Stomach smooth muscle (tissue), 2 donors: ENCODE measurements around the gene SLC38A1.
"Not testable (repeated sequence)": the region's sequence is repeated elsewhere in the genome, so short reads cannot be mapped to it uniquely, and the experiment has no call there.

Experiments
- H3K27ac ChIP-seq: one replicate; pipeline ENCODE4 v1.7.0; 2013; ENCODE audit warnings: mild to moderate bottlenecking, low read length, inconsistent platforms
- H3K27me3 ChIP-seq, 2 donors: one replicate each; pipeline ENCODE4 v1.7.0; 2013; ENCODE audit warnings: low read length in 2 of 2; ENCODE audit not compliant: insufficient read depth in 2 of 2, control insufficient read depth in 1 of 2
- H3K36me3 ChIP-seq, 2 donors: one replicate each; pipeline ENCODE4 v1.7.0; 2013; ENCODE audit warnings: low read length in 2 of 2; ENCODE audit not compliant: control insufficient read depth in 2 of 2, insufficient read depth in 2 of 2
- H3K4me1 ChIP-seq: one replicate; pipeline ENCODE4 v1.7.0; 2013; ENCODE audit warnings: low read length; ENCODE audit not compliant: control insufficient read depth, insufficient read depth
- H3K4me3 ChIP-seq, 2 donors: one replicate each; pipeline ENCODE4 v1.7.0; 2013; ENCODE audit warnings: low read length in 2 of 2
- H3K9ac ChIP-seq, 2 donors: one replicate each; pipeline ENCODE4 v1.7.0; 2013; ENCODE audit warnings: low read length in 2 of 2, mild to moderate bottlenecking in 1 of 2
- H3K9me3 ChIP-seq, 2 donors: one replicate each; pipeline ENCODE4 v1.7.0; 2013; ENCODE audit warnings: low read length in 2 of 2; ENCODE audit not compliant: control insufficient read depth in 2 of 2
- donor health status: healthy.
- donor health status: Pancreatic carcinoma.

Gene SLC38A1

DNA sequence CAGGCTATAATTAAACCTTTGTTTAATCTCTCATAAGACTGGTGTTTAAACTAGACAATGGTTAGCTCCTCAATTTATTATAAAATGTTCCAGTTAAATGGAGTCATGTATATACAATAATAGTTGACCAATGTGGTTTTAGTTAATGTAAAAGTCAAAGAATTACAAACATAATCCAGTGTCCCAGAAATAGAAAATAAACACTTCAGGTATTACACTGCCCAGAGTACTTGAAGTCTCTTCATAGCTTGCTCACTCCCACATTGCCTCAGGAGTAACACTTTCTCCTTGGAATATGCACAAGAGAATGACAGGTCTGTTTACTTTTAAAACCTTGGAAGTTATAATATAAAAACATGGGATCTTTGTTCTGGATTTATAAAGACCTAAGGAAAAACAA lies 60.5 kb downstream of the SLC38A1 start:
- Histone ChIP-seq H3K27ac (no peak overlapping the region), H3K27me3 (no peaks in the 10 kb centered on the region), H3K36me3 (peaks cover 4 to 8% of the 10 kb centered on the region in 2 donors), H3K9ac (no peak overlapping the region), H3K4me3 (no peak overlapping the region), H3K4me1 (peaks cover 23% of the 10 kb centered on the region), H3K9me3 (no peaks in the 10 kb centered on the region)

DNA sequence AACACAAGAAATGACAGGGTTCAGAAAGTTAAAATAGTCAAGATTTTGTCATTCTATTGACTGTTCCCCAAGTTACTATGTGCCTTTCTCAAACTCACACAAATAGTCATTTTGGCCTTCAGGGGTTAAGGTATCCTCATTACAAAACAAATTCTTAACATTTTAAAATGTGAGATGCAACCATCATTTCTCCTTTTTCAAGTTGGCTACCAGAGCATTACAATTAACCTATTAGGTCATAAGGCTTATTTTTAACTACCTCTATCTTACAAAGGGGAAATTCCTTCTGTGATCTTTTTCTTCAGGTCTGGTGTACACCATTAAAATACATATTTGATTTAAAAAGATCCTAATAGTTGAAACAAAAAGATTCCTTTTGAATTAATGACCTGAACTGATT lies 61.2 kb downstream of the SLC38A1 start:
- peaks cover 23% of the 10 kb centered on the region for H3K4me1 ChIP-seq
- peaks cover 7 to 12% of the 10 kb centered on the region in 2 donors for H3K36me3 ChIP-seq
- H3K9ac ChIP-seq: no peak overlapping the region
- H3K27me3 ChIP-seq: no peaks in the 10 kb centered on the region
- no peak overlapping the region for H3K27ac ChIP-seq
- no peak overlapping the region for H3K4me3 ChIP-seq
- no peaks in the 10 kb centered on the region for H3K9me3 ChIP-seq

DNA sequence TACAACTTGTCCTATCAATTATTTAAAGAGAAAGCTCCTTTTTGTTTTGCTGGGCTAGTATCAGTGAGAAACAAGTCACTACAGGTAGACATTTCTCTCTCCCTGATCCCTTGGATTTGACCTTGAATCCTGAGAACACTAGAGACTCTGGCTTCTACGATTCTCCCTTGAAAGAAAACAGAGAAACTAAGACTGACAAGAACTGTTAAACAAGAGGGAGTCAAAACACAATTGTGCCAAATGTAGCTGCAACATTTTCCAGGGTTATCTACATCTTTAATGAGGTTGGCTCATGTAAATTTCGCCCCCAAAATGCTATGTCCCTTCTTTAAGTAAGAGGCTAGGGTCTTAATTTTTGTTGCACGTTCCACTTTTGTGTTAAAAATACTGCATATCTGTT lies 62.4 kb downstream of the SLC38A1 start:
- Histone ChIP-seq H3K27me3 (no peaks in the 10 kb centered on the region), H3K9ac (no peak overlapping the region), H3K36me3 (peaks cover 7 to 14% of the 10 kb centered on the region in 2 donors), H3K9me3 (no peaks in the 10 kb centered on the region), H3K4me3 (no peak overlapping the region), H3K4me1 (peaks cover 23% of the 10 kb centered on the region), H3K27ac (no peak overlapping the region)

DNA sequence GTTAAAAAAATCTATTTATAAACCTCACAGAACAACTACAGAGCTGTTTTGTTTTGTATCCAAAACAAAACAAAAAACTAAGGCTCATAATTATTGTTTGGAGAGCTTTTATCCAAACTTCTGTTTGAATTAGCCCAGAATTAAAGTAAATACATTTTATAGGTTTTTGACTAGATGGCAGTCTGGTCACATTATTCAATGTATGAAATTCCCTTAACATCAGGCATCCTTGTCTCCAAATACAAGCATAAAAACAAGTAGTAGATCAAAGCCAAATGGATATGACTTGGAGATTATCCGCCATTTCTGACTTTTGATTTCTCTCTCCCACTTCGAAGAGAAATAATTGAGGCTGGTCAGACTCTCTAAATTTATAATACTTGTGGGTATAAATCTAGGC lies 63.5 kb downstream of the SLC38A1 start:
- Histone ChIP-seq H3K9ac (no peak overlapping the region), H3K27ac (no peak overlapping the region), H3K4me3 (no peak overlapping the region), H3K27me3 (no peaks in the 10 kb centered on the region), H3K9me3 (no peaks in the 10 kb centered on the region), H3K4me1 (peaks cover 22% of the 10 kb centered on the region), H3K36me3 (peaks cover 10 to 14% of the 10 kb centered on the region in 2 donors)

DNA sequence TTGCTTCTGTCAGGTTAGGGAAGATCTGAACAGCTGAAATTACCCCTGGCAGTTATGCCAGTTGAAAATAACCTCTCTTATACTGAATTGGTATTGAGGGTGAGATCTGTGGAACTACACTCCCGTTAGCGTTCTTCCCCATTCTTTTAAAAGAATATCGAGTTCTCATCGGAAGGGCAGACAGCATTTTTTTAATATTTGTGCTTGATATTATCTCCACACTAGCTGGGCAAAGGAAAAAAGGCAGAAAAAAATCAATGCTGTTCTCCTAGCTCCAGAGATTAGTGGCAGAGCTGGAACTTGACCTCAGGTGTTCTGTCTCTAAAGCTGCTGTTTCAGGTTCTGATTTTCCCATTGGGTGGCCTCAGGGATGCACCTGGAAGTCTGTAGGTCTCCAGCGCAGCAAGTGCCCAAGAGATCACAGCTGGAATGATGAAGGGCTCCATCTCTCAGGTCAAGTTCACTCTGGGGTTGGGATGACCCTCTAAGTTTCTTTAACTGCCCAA lies 67.5 kb downstream of the SLC38A1 start:
- H3K36me3 ChIP-seq: peaks cover 33 to 38% of the 10 kb centered on the region in 2 donors
- peaks cover 6% of the 10 kb centered on the region for H3K4me1 ChIP-seq
- H3K9me3 ChIP-seq: no peaks in the 10 kb centered on the region
- no peak overlapping the region for H3K9ac ChIP-seq
- H3K4me3 ChIP-seq: no peak overlapping the region
- H3K27me3 ChIP-seq: no peaks in the 10 kb centered on the region
- no peak overlapping the region for H3K27ac ChIP-seq

DNA sequence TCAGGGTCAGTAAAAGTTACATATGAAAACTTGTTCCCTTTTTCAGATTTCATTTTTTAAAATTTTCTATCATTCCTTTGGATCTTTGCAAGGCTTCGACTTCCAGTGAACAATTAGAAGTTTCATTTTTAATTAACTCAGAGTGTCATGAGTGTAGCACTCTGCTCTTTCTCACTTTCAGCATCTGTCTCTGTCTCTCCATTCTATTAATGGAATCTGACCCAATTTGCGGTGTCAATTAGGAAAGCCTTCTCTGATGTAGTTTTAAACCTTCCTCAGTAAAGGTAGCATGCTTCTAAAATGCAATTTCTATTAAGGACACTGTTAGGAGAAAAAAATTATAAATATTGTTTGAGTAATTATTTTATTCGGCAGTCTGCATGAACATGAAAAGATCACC lies 68.3 kb downstream of the SLC38A1 start:
- H3K9me3 ChIP-seq: no peaks in the 10 kb centered on the region
- no peak overlapping the region for H3K27ac ChIP-seq
- H3K27me3 ChIP-seq: no peaks in the 10 kb centered on the region
- H3K4me3 ChIP-seq: no peak overlapping the region
- H3K9ac ChIP-seq: no peak overlapping the region
- peaks cover 41 to 46% of the 10 kb centered on the region in 2 donors for H3K36me3 ChIP-seq
- peaks cover 3% of the 10 kb centered on the region for H3K4me1 ChIP-seq

DNA sequence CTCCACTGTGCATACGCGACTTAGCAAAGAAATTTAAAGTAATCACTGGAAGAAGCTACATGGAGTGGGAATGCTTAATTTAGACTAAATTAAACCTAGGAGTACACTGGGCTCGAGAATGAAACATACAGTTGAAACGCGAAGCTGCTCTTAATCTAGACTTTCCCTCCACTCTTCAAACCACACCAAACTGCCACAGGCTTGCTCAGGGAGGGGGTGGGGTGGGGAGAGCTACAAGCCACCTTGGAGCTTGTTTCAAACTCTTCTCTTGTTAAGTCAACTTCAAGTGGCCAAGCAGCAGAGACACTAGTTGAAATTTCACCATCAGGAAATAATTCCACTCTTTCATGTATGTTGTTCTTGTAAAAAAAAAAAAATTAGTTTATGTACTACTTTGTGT lies 69.9 kb downstream of the SLC38A1 start:
- Histone ChIP-seq H3K9me3 (no peaks in the 10 kb centered on the region), H3K4me1 (no peaks in the 10 kb centered on the region), H3K4me3 (no peak overlapping the region), H3K36me3 (peaks cover 51 to 52% of the 10 kb centered on the region in 2 donors), H3K27ac (no peak overlapping the region), H3K9ac (no peak overlapping the region), H3K27me3 (no peaks in the 10 kb centered on the region)

DNA sequence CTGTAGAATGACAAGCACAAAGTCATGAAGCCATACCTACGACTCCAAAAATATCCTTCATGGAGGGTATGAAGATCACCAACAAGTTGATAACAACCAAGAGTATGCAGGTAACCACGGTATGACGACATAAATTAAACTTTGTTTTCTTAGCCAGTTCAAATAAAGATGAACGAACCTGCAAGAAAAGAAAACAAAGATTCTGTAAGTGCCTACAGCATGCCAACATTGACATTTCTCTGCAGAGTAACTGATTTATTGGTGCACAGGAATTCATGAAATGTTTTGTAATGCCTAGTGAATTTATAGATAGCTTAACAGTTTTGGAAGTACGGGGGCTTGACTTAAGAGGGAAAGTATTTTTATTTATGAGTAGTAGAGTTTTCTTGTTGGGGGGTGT lies 71.0 kb downstream of the SLC38A1 start:
- no peaks in the 10 kb centered on the region for H3K9me3 ChIP-seq
- H3K36me3 ChIP-seq: peaks cover 44 to 50% of the 10 kb centered on the region in 2 donors
- H3K27ac ChIP-seq: no peak overlapping the region
- no peaks in the 10 kb centered on the region for H3K27me3 ChIP-seq
- H3K4me1 ChIP-seq: no peaks in the 10 kb centered on the region
- no peak overlapping the region for H3K4me3 ChIP-seq
- no peak overlapping the region for H3K9ac ChIP-seq

DNA sequence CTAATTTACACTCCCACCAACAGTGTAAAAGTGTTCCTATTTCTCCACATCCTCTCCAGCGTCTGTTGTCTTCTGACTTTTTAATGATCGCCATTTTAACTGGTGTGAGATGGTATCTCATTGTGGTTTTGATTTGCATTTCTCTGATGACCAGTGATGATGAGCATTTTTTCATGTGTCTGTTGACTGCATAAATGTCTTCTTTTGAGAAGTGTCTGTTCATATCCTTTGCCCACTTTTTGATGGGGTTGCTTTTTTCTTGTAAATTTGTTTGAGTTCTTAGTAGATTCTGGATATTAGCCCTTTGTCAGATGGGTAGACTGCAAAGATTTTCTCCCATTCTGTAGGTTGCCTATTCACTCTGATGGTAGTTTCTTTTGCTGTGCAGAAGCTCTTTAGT lies 78.3 kb downstream of the SLC38A1 start:
- H3K27me3 ChIP-seq, H3K4me3 ChIP-seq: not testable (repeated sequence)

DNA sequence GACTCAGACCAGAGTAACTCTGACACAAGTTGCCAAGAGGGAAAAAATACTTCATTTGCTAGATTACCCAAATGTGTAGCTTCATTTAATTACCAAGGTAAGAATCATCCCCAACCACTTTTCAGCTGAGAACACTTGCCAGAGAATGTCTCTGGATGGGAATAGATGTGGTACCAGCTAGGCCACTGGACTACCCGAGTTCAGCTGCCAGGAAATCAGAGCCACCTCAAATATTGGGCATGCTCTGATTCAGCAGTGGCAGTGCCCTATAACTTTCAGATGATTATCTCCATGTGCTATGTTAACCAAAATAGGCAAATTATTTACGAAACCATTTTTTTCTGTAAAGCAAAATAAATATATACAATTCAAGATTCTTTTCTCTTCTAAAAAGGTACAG lies 80.7 kb downstream of the SLC38A1 start:
- H3K27me3 ChIP-seq: no peaks in the 10 kb centered on the region
- no peak overlapping the region for H3K9ac ChIP-seq
- no peaks in the 10 kb centered on the region for H3K9me3 ChIP-seq
- peaks cover 7% of the 10 kb centered on the region for H3K4me1 ChIP-seq
- no peak overlapping the region for H3K4me3 ChIP-seq
- peaks cover 0 to 2% of the 10 kb centered on the region in 2 donors for H3K36me3 ChIP-seq
- H3K27ac ChIP-seq: peak overlapping the region; percentile 6

More for the DNA sequence above, 78.3 kb downstream of the SLC38A1 start:
- H3K36me3 ChIP-seq: peaks cover 8 to 12% of the 10 kb centered on the region in 2 donors
- not testable (repeated sequence) for H3K9ac ChIP-seq, H3K27ac ChIP-seq, H3K4me1 ChIP-seq, H3K9me3 ChIP-seq

DNA sequence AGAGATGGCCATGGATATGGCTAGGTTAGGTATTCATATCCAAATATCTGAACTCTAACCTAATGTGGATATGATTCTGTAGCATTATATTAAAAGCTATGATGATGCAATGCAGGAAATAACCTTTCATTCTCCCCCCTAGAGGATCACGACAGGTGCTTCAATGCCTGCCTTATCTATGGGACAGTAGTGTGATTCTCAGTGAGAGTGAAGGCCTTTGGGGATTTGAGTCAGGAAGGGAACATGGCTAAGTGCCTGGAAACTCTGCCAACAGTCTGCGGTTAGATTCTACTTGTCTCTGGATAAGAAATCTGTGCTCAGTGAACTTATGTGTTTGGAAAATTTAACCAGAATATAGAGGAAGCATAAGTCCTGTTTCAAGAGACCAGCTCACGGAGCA lies 81.8 kb downstream of the SLC38A1 start:
- Histone ChIP-seq H3K36me3 (peaks cover 0 to 2% of the 10 kb centered on the region in 2 donors), H3K27me3 (no peaks in the 10 kb centered on the region), H3K27ac (peak overlapping the region; percentile 6), H3K4me3 (no peak overlapping the region), H3K9ac (no peak overlapping the region), H3K9me3 (no peaks in the 10 kb centered on the region), H3K4me1 (peaks cover 7% of the 10 kb centered on the region)
